ENCODE results near the gene DPYD. TPM values are rescaled to one million over a fixed set of nuclear protein-coding genes. Genes with fewer than 3 reads are reported as not detected.

Gene DPYD
- total and polyA plus RNA-seq, 7 experiments from 2014 or later, result 52.6 to 87.2 (median 57.4) TPM

- ATAC-seq (no peak), DNase-seq (no peak)
- Histone ChIP-seq H3K27me3 (ENCODE audit: control insufficient read depth in 2 of 2, insufficient read depth in 2 of 2, low read length in 2 of 2) (no peaks in the 10 kb centered on the region), H3K4me1 (ENCODE audit: control insufficient read depth in 2 of 2, insufficient read depth in 2 of 2, low read length in 2 of 2) (no peaks in the 10 kb centered on the region), H3K27ac (ENCODE audit: low read depth, low read length) (no peak overlapping the region), H3K9me3 (ENCODE audit: control insufficient read depth in 2 of 3, low read length in 3 of 3) (no peaks in the 10 kb centered on the region), H3K36me3 (ENCODE audit: control insufficient read depth in 2 of 3, insufficient read depth in 3 of 3, low read length in 3 of 3) (no peaks in the 10 kb centered on the region), H3K4me3 (ENCODE audit: low read length) (no peak overlapping the region)
- CTCF ChIA-PET, result no interaction called here
- Mint-ChIP-seq H3K27me3 (no peaks in the 10 kb centered on the region), H3K4me1 (peaks cover 0 to 16% (median 0%) of the 10 kb centered on the region in 7 donors), H3K9me3 (peaks cover 3 to 23% (median 10%) of the 10 kb centered on the region in 11 donors), H3K4me3 (no peak overlapping the region), H3K27ac (no peak overlapping the region), H3K36me3 (peaks cover 0 to 66% (median 54%) of the 10 kb centered on the region in 5 donors)
- intact Hi-C loops (cut with micrococcal nuclease), result no loop called here
- POLR2A ChIA-PET, result no interaction called here
These were observed 757.1 kb downstream of the DPYD start for GRCh38 chr1:97163591-97164275.

GRCh38 chr1:97160818-97161217 is 760.0 kb downstream of the DPYD start:
- Histone ChIP-seq H3K4me3 (ENCODE audit: low read length) (no peak overlapping the region), H3K36me3 (ENCODE audit: control insufficient read depth in 2 of 3, insufficient read depth in 3 of 3, low read length in 3 of 3) (no peaks in the 10 kb centered on the region), H3K27me3 (ENCODE audit: control insufficient read depth in 2 of 2, insufficient read depth in 2 of 2, low read length in 2 of 2) (no peaks in the 10 kb centered on the region), H3K27ac (ENCODE audit: low read depth, low read length) (no peak overlapping the region), H3K9me3 (ENCODE audit: control insufficient read depth in 2 of 3, low read length in 3 of 3) (no peaks in the 10 kb centered on the region), H3K4me1 (ENCODE audit: control insufficient read depth in 2 of 2, insufficient read depth in 2 of 2, low read length in 2 of 2) (no peaks in the 10 kb centered on the region)
- Mint-ChIP-seq H3K4me1 (peaks cover 0 to 16% (median 0%) of the 10 kb centered on the region in 7 donors), H3K36me3 (peaks cover 0 to 68% (median 56%) of the 10 kb centered on the region in 5 donors), H3K9me3 (peaks cover 3 to 26% (median 12%) of the 10 kb centered on the region in 11 donors), H3K27me3 (no peaks in the 10 kb centered on the region), H3K27ac (no peak overlapping the region), H3K4me3 (no peak overlapping the region)
- intact Hi-C loops (cut with micrococcal nuclease), result no loop called here
- DNase-seq (no peak), ATAC-seq (no peak)
- POLR2A ChIA-PET, result no interaction called here
- CTCF ChIA-PET, result no interaction called here

- CTCF ChIA-PET, result no interaction called here
- Histone ChIP-seq H3K4me3 (ENCODE audit: low read length) (no peak overlapping the region), H3K27me3 (ENCODE audit: control insufficient read depth in 2 of 2, insufficient read depth in 2 of 2, low read length in 2 of 2) (no peaks in the 10 kb centered on the region), H3K27ac (ENCODE audit: low read depth, low read length) (no peak overlapping the region), H3K36me3 (ENCODE audit: control insufficient read depth in 2 of 3, insufficient read depth in 3 of 3, low read length in 3 of 3) (no peaks in the 10 kb centered on the region), H3K9me3 (ENCODE audit: control insufficient read depth in 2 of 3, low read length in 3 of 3) (no peaks in the 10 kb centered on the region), H3K4me1 (ENCODE audit: control insufficient read depth in 2 of 2, insufficient read depth in 2 of 2, low read length in 2 of 2) (no peaks in the 10 kb centered on the region)
- DNase-seq, result no peak
- H3K27me3 Mint-ChIP-seq, result no peaks in the 10 kb centered on the region
- ATAC-seq, result no peak
- POLR2A ChIA-PET, result no interaction called here
- peaks cover 0 to 9% (median 0%) of the 10 kb centered on the region in 7 donors for H3K4me1 Mint-ChIP-seq
- intact Hi-C loops (cut with micrococcal nuclease), result no loop called here
- H3K9me3 Mint-ChIP-seq, result peaks cover 0 to 22% (median 9%) of the 10 kb centered on the region in 11 donors
- H3K27ac Mint-ChIP-seq, result peak overlapping the region in 1 of 9 donors; percentile 36
- H3K36me3 Mint-ChIP-seq, result peaks cover 0 to 66% (median 57%) of the 10 kb centered on the region in 5 donors
- no peak overlapping the region for H3K4me3 Mint-ChIP-seq
These were observed 761.5 kb downstream of the DPYD start for GRCh38 chr1:97159342-97159741.

- no peaks in the 10 kb centered on the region for H3K36me3 ChIP-seq (ENCODE audit: control insufficient read depth in 2 of 3, insufficient read depth in 3 of 3, low read length in 3 of 3)
- H3K4me3 ChIP-seq (ENCODE audit: low read length), result no peak overlapping the region
- no peaks in the 10 kb centered on the region for H3K9me3 ChIP-seq (ENCODE audit: control insufficient read depth in 2 of 3, low read length in 3 of 3)
- no peak for ATAC-seq
- ChIA-PET POLR2A (no interaction called here), CTCF (no interaction called here)
- intact Hi-C loops (cut with micrococcal nuclease), result no loop called here
- H3K4me3 Mint-ChIP-seq, result no peak overlapping the region
- H3K27me3 Mint-ChIP-seq, result no peaks in the 10 kb centered on the region
- H3K27ac ChIP-seq (ENCODE audit: low read depth, low read length), result no peak overlapping the region
- peaks cover 0 to 66% (median 57%) of the 10 kb centered on the region in 5 donors for H3K36me3 Mint-ChIP-seq
- no peaks in the 10 kb centered on the region for H3K27me3 ChIP-seq (ENCODE audit: control insufficient read depth in 2 of 2, insufficient read depth in 2 of 2, low read length in 2 of 2)
- H3K4me1 Mint-ChIP-seq, result peaks cover 0 to 7% (median 0%) of the 10 kb centered on the region in 7 donors
- H3K27ac Mint-ChIP-seq, result no peak overlapping the region
- H3K4me1 ChIP-seq (ENCODE audit: control insufficient read depth in 2 of 2, insufficient read depth in 2 of 2, low read length in 2 of 2), result no peaks in the 10 kb centered on the region
- H3K9me3 Mint-ChIP-seq, result peaks cover 0 to 17% (median 4%) of the 10 kb centered on the region in 11 donors
- no peak for DNase-seq
These were observed 762.1 kb downstream of the DPYD start for GRCh38 chr1:97158691-97159096.

GRCh38 chr1:97157991-97158390 is 762.8 kb downstream of the DPYD start:
- Histone ChIP-seq H3K27me3 (ENCODE audit: control insufficient read depth in 2 of 2, insufficient read depth in 2 of 2, low read length in 2 of 2) (no peaks in the 10 kb centered on the region), H3K9me3 (ENCODE audit: control insufficient read depth in 2 of 3, low read length in 3 of 3) (no peaks in the 10 kb centered on the region), H3K27ac (ENCODE audit: low read depth, low read length) (no peak overlapping the region), H3K36me3 (ENCODE audit: control insufficient read depth in 2 of 3, insufficient read depth in 3 of 3, low read length in 3 of 3) (no peaks in the 10 kb centered on the region), H3K4me1 (ENCODE audit: control insufficient read depth in 2 of 2, insufficient read depth in 2 of 2, low read length in 2 of 2) (no peaks in the 10 kb centered on the region), H3K4me3 (ENCODE audit: low read length) (no peak overlapping the region)
- Mint-ChIP-seq H3K27ac (no peak overlapping the region), H3K36me3 (peaks cover 0 to 67% (median 58%) of the 10 kb centered on the region in 5 donors), H3K27me3 (no peaks in the 10 kb centered on the region), H3K9me3 (peaks cover 0 to 12% (median 2%) of the 10 kb centered on the region in 11 donors), H3K4me1 (peaks cover 0 to 7% (median 0%) of the 10 kb centered on the region in 7 donors), H3K4me3 (no peak overlapping the region)
- CTCF ChIA-PET, result no interaction called here
- ATAC-seq, result no peak
- POLR2A ChIA-PET, result no interaction called here
- DNase-seq, result no peak
- intact Hi-C loops (cut with micrococcal nuclease), result no loop called here

- intact Hi-C loops (cut with micrococcal nuclease), result no loop called here
- no peaks in the 10 kb centered on the region for H3K4me1 ChIP-seq (ENCODE audit: control insufficient read depth in 2 of 2, insufficient read depth in 2 of 2, low read length in 2 of 2)
- Mint-ChIP-seq H3K4me1 (no peaks in the 10 kb centered on the region), H3K27ac (no peak overlapping the region), H3K4me3 (no peak overlapping the region), H3K36me3 (peaks cover 0 to 61% (median 43%) of the 10 kb centered on the region in 5 donors), H3K9me3 (peaks cover 0 to 8% (median 0%) of the 10 kb centered on the region in 11 donors), H3K27me3 (no peaks in the 10 kb centered on the region)
- CTCF ChIA-PET, result no interaction called here
- H3K27me3 ChIP-seq (ENCODE audit: control insufficient read depth in 2 of 2, insufficient read depth in 2 of 2, low read length in 2 of 2), result no peaks in the 10 kb centered on the region
- H3K9me3 ChIP-seq (ENCODE audit: control insufficient read depth in 2 of 3, low read length in 3 of 3), result no peaks in the 10 kb centered on the region
- H3K27ac ChIP-seq (ENCODE audit: low read depth, low read length), result no peak overlapping the region
- ATAC-seq (no peak), DNase-seq (no peak)
- POLR2A ChIA-PET, result no interaction called here
- no peaks in the 10 kb centered on the region for H3K36me3 ChIP-seq (ENCODE audit: control insufficient read depth in 2 of 3, insufficient read depth in 3 of 3, low read length in 3 of 3)
- H3K4me3 ChIP-seq (ENCODE audit: low read length), result no peak overlapping the region
These were observed 769.2 kb downstream of the DPYD start for GRCh38 chr1:97151651-97152050.

- ChIA-PET POLR2A (no interaction called here), CTCF (interaction anchor here (0.8 kb wide), 1 partner anchor 10 kb away, joined by 3 read pairs; no protein-coding TSS in a partner anchor)
- intact Hi-C loops (cut with micrococcal nuclease), result no loop called here
- no peak overlapping the region for H3K4me3 Mint-ChIP-seq
- peaks cover 0 to 7% (median 2%) of the 10 kb centered on the region in 7 donors for H3K4me1 Mint-ChIP-seq
- DNase-seq (no peak), ATAC-seq (no peak)
- no peaks in the 10 kb centered on the region for H3K9me3 Mint-ChIP-seq
- Histone ChIP-seq H3K9me3 (ENCODE audit: control insufficient read depth in 2 of 3, low read length in 3 of 3) (no peaks in the 10 kb centered on the region), H3K36me3 (ENCODE audit: control insufficient read depth in 2 of 3, insufficient read depth in 3 of 3, low read length in 3 of 3) (no peaks in the 10 kb centered on the region), H3K4me3 (ENCODE audit: low read length) (no peak overlapping the region), H3K27me3 (ENCODE audit: control insufficient read depth in 2 of 2, insufficient read depth in 2 of 2, low read length in 2 of 2) (no peaks in the 10 kb centered on the region), H3K27ac (ENCODE audit: low read depth, low read length) (no peak overlapping the region), H3K4me1 (ENCODE audit: control insufficient read depth in 2 of 2, insufficient read depth in 2 of 2, low read length in 2 of 2) (no peaks in the 10 kb centered on the region)
- H3K27ac Mint-ChIP-seq, result no peak overlapping the region
- no peaks in the 10 kb centered on the region for H3K27me3 Mint-ChIP-seq
- peaks cover 0 to 46% (median 29%) of the 10 kb centered on the region in 5 donors for H3K36me3 Mint-ChIP-seq
These were observed 775.4 kb downstream of the DPYD start for GRCh38 chr1:97145321-97145956.
